NCI-H748 treated with DMSO at 0.1 percent for 48 hours (cell line): ENCODE results near the gene ECT2L.
"Not testable (repeated sequence)": the region's sequence is repeated elsewhere in the genome, so short reads cannot be mapped to it uniquely, and the experiment has no call there.

ENCODE experiments used
- DNase-seq: peaks from one replicate; lab custom pipeline; 2025; lab: John Stamatoyannopoulos, UW

ECT2L gene

GRCh38 chr6:138936873-138937272 is 141.0 kb downstream of the ECT2L start:
- DNase-seq: not testable (repeated sequence)

- no peak for DNase-seq
Measured at GRCh38 chr6:138943089-138943625, 147.3 kb downstream of the ECT2L start.

- DNase-seq: no peak
Measured at GRCh38 chr6:138944412-138944811, 148.5 kb downstream of the ECT2L start.

GRCh38 chr6:138945354-138945753 is 149.5 kb downstream of the ECT2L start:
- no peak for DNase-seq

GRCh38 chr6:138948004-138948403 is 152.1 kb downstream of the ECT2L start:
- no peak for DNase-seq

GRCh38 chr6:138948546-138949179 is 152.8 kb downstream of the ECT2L start:
- no peak for DNase-seq

- DNase-seq: no peak
Measured at GRCh38 chr6:138953451-138953850, 157.6 kb downstream of the ECT2L start.
